HG02884 (cell line): ENCODE data around the gene RGS17.
A peak's percentile ranks its signal among the peaks of the same experiment; 100 is the strongest.
"Not testable (repeated sequence)": the region's sequence is repeated elsewhere in the genome, so short reads cannot be mapped to it uniquely, and the experiment has no call there.

Source experiments
- ATAC-seq: cut with Tn5 transposase; IDR thresholded peaks from one replicate; pipeline ENCODE4 v1.9.1; 2021; ENCODE audit warnings: mild to moderate bottlenecking, moderate library complexity; ENCODE audit not compliant: unreplicated experiment

Gene RGS17

DNA sequence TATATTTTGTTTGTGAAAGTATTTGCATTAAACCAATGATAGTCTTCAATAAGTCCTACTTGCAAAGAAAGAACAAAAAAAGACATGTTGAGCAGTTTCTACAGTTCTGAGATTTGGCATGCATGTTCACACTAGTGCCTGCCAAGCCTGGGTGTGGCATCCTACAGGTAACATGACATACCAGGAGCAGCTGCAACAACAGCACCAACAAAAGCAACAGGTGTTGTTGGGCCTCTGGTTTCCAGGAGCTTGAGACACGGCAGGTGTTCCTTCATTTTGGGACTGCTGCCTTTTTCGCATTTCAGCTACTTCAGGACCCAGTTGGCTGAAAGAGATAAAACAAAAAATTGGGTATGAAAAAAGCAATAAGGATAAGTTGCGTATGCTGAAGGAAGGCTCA is 87.4 kb downstream of the RGS17 start:
- no peak for ATAC-seq

DNA sequence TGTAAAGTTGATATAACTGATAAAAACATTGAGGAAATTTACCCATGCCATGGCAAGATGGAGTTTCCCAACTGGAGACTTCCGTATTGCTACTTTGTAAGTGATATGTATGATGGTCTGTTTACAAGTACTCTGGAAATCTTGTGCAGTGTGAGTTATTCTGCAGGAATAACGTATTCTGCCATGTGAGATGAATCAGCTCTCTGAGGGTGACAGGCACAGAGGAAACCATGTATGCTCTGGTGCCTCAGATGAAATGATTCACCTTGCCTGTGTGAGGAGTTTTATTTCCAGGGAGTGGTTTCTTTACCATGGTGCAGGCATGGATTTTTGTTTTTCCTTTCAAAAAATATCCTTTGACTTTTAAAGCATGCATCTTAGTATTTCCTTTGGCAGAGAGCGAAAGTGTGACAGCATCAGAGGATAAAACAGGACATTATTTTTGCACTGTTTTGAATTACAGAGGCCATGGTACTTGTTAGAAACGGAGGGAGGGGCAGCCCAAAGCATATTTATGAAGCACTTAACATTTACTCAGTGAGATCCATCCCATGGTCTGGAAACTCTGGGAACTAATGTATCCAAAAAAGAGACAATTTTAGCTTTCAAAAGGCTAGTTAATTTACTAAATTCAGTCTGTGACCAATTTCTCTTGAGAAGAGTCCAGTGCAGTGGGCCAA is 92.6 kb downstream of the RGS17 start:
- no peak for ATAC-seq

DNA sequence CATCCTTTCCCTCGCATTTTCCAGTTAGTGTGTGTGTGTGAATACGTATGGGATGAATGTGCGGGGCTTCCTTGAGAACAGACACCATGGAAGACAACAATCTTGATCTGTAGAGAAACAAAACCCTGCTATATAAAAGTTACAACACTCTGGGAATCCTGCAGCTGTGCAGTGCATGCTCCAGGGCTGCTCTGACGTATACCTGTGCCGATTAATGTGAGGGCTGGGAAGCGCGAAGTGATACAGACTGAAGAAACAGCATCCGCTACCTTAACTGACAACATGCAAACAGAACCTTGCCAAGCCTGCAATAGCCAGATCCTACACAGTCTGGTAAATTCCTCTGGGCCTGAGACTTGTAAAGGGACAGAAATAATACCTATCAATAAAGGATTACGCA is 96.9 kb downstream of the RGS17 start:
- no peak for ATAC-seq

DNA sequence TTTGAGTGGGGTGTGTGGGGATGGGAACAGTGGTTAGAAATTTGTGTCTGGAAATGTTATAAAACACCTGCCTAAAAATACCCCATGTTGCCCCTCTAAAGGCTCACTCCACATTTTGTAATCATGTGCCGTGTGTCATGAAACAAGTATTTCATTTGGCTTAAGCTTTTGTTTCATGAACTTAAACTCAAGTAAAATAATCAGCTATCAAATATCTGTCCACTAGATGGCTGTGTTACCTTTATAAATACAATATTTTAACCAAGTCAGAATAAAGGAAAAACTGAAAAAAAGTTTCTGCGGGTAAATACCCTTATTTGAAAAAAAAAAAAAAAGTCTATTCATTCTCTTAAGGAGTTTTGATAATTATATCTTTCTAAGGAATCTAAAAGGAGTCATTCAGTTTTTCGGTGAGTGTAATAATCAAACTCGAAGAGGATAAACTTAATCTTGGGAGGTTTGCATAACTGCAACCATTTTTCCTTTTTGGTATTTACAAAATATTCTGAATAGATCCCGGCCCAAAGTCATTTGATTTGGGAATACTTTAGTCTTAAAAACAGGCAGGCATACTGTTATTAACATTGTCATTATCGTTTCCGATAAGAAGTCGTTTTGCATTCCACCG is 98.7 kb downstream of the RGS17 start:
- ATAC-seq: no peak

DNA sequence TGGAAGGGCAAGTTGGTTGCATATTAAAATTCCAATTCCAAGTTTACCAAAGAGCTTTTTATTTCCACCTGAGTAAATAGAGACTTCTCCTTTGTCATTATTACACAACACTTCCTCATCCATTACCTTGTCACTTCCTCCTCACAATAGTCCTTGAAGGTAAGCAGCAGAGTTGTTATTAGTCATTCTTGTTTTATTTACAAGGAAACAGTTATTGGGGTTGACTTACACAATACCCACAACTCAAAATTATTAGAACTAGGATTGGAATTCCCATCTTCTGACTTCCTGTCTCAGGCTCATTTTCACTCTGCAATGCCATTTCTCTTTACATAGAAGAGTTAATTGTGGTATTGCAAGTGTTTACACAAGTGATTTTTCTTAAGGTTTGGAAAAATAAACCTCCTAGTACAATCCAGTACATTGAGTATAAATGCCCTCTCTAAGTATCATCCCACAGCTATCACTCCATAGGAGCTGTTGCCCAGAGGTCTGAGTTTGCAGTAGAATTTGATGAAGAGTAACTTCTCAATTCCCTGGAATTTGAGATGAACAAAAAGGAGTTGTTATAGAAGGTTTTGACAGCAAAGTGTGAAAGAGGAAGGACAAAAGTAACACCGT is 99.6 kb downstream of the RGS17 start:
- no peak for ATAC-seq

DNA sequence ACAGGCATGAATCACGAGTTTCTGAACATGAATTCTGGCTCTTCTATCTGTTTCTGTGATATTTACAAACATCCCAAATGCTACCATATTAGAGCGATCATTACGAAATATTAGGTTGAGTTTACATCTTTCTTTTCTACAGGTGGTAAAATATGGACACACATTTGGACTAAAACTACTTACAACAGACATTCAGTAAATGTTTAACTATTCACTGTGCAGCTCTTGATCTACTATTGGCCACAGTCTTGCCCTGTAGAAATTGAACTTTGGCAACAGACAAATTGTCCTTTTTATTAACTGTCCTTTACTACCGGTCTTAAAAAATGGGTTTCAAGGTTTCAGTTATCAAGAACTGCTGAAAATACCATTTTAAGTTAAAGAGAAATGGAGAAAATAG is 102.1 kb downstream of the RGS17 start:
- no peak for ATAC-seq

DNA sequence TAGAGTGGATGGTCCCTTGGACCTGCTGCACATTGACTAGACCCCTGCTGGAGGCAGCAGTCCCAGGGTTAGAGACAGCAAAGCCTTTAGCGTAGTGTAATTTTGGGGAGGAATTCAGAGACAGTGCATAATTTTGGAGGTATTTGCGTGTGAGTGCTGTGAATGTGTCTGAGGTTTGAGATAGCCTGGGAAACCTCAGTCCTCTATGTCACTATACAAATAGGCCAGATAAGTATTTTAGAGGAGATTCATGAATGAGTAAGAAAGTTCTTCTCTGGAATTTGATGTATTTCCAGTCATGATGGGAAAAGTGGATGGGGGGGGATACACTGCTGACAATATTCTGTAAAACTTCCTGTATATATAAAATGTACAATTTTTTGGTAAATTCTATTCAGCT is 102.8 kb downstream of the RGS17 start:
- no peak for ATAC-seq

DNA sequence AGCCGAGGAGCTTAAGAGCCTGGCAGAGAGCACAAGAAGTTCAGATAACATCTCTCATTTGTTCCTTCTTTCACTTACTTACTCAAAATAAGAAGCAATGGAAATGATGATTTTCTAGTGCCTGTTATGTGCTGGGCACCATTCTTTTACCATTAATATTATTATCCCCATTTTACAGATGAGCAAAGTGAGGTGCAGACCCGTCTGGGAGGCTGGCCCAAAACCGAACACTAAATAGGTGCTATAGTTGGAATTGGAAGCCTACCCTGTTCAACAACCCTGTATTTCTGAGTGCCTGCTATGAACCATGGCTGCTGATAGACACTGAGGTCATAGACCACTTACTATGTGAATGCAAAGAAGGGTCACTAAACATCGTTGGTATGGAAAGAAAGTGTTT is 103.6 kb downstream of the RGS17 start:
- no peak for ATAC-seq

DNA sequence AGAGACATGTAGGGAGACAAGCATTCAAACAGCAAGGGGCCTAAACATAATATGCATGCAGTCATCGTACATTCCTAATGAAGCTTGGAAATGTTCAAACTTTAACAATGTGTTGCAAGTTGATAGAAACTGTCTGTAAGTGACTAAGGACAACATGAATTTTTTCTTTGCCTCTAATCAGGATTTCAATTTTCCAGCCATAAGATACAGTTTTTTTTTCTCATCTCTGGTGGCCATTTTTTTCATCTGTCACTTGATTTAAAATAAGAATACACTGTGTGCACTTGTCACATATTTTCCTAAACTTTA is 106.4 kb downstream of the RGS17 start:
- no peak for ATAC-seq

DNA sequence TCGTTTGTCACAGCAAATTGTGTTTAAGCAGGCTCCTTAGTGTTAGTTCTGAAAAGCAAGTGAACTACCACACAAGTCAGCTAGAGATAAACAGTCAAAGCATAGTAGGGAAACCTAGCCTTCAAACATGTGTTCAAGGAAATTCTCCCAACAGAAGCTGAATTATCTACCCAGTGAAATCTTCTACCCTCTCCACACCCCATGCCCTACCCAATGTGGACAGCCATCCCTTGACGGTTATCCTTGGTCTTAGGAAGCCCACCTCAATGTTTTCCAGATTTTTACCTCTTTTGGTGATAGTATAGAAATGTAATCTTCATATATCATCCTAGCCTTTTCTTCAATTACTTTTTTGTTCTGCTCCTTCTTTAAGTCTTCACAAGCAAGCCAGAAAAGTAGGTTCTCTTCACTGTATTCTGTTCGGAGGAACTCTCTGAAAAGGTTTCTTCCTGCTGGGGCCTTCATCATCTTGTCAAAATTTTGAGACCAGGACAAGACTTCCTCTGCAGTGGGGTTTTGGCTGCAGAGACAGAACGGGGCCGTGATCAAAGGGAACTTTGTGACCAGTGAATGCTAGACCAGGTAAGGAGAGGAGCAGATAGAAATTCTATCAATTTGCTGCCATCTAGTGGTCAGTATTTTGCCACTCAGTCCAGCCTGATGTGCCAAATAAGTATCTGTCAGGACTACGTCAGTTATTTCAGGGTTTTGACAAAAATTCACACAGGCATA is 106.9 kb downstream of the RGS17 start:
- ATAC-seq: peak; percentile 100

DNA sequence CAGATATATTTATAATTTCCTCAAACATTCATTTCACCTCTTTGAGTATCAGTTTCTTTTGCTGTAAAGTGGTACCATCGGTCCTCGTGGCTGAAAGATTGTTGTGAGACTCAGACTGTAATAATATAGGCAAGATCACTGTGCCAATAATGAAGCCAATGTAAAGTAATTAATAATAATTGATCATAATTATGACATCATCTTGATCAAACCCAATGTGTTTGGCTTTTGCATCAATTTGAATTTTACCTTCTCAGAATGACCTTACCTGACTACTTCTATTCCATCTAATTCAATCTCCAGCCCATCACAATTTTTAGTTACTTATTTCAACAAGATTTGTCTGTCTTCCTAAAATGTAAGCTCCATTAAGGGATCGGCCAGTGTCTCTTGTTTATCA is 112.7 kb downstream of the RGS17 start:
- ATAC-seq: no peak

DNA sequence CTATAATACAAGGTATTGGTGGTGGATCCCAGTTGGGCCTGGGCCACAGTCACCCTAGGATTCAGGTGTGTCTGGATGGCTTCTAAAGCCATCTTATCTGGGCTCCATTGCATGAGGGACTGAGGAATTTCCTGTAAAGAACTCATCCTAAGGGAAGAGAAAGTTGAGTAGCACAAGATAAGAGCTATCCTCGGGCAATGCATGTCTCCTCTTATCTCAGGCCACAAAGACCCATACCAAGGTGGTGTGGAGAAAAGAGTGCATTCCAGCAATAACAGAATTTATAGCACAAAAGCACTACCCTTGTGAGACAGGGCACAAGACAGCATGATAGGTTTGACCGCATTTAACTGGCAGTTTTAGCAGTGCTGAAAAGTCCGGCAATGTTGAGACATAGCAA is 114.2 kb downstream of the RGS17 start:
- no peak for ATAC-seq

DNA sequence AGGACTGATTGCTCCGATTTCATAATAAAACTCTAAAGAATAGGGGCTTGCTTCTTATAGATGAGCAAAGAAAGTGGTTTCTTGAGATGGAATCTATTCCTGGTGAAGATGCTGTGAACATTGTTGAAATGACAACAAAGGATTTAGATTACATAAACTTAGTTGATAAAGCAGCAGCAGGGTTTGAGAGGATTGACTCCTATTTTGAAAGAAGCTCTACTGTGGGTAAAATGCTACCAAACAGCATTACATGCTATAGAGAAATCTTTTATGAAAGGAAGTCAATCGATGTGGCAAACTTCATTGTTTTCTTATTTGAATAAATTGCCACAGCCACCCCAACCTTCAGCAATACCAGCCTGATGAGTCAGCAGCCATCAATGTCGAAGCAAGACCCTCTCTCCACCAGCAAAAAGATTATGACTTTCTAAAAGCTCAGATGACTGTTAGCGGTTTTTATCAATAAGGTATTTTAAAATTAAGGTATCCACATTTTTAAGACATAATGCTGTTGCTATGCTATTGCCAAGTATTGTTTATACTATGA is 115.9 kb downstream of the RGS17 start:
- ATAC-seq: no peak

DNA sequence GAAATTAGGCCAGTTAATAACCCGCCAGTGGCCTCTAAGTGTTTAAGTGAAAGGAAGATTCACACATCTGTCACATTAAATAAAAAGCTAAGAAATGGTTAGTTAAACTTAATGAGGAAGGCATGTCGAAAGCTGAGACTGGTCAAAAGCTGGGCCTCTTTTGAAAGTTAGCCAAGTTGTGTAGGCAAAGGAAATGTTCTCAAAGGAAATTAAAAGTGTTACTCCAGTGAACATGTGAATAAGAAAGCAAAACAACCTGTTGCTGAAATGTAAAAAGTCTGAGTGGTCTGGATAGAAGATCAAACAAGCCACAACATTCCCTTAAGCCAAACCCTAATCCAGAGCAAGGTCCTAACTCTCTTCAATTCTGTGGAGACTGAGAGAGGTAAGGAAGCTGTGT is 117.6 kb downstream of the RGS17 start:
- ATAC-seq: no peak

DNA sequence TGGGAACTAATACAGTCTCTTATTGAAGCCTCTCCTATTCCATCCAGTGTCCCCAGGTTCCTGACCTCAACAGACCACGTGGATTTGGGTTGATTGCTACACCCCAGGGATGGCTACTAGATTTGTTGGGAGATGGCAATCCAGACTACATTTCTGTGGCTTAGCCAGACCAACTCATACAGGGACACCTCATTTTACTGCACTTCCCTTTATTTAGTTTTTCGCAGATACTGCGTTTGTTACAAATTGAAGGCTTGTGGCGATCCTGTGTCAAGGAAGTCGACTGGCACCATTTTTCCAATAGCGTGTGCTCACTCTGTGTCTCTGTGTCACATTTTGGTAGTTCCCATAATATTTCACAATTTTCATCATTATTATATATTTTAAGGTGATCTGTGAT is 118.2 kb downstream of the RGS17 start:
- ATAC-seq: no peak

DNA sequence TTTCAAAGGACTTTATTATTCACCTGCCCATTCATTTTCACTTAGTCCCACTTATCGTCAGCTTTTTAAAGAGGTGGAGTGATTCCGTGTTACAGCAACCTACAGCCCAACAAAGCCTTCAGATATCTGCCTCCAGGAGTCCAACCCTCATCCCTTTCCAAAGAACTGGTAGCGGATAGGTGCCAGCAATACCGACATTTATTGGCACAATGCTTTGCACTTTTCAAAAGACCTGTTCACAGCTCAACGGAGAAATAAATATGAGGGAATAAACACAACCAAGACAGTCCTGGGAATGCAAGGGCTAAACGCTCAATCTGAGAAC is 127.8 kb downstream of the RGS17 start:
- ATAC-seq: peak; percentile 4

DNA sequence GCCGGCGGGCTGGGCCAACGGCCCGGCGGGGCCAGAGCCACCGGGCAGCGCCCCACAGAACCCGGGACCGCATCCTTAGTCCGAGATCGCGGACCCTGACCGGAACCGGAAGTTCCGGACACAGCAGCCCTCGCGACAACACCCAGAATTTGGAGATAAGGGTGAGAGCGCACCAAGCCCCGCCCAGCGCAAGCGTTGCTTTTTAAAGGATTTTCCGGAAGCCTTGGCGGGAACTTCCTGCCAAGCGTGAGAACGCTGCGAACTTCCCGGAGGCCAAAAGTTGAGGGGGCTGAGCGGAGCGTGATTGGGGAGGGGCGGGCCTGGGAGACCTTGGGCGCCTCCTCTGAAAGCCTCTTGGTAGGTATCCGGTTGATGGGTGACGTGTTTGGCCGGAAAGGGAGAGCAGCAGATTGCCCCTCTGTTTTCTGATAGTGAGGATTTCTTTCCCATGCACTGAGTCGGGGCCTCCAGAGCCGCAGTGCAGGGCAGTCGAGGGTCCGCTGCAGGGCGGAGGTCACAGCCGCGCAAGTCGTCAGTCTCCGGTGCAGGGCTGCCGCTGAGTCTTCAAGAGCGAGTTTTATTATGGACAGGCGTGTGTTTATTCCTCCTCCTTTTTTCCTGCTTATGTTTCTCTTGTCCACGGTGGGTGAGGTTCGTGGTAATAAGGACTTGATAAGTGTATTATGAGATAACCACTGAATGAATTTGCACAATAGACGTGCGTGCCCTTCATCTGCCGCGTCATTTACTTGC is 128.3 kb downstream of the RGS17 start, which contains the start of gene MTRF1L:
Gene MTRF1L (minus strand): TSS at position 97 of the 753 bp plus-strand sequence. CDS start 24 bp downstream, at position 73.
- ATAC-seq: peak; percentile 90

DNA sequence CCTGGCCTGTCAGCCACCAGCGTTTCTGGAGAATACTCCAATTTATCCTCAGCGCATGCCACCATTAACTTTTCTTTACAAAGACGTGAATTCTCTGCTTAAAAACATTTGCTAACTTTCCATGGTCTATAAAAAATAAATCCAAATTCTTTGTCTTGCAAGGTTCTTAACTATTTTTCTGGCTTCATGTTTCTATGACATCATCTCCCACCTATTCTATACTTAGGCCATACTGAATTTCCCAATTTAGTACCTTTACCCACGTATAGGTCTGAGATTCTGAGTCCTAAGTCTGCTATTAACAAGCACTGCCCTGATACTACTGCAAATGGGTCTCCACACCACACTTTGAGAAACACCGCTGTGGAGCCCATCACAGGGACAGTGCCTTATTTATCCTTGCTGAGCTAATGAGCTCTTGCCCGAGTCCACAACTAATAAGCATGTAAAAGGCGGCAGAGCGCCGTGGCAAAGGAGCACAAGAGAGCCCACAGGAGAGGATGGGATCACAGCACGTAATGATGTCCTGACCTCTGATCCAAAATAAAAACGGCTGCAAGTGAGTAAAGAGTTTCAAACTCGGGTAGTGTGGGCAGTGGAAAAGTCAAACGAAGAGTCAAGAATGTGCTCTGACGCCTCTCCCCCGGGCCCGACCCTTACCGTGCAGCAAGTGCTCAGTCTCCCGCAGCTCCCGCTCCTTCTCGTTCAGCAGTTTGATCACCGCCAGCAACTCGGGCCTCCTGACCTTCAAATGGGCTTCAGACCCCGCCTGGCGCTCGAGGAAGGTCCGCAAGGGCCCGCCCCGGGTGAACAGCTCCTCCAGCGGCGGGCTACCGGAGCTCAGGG is 129.1 kb downstream of the RGS17 start:
- peak; percentile 15 for ATAC-seq

DNA sequence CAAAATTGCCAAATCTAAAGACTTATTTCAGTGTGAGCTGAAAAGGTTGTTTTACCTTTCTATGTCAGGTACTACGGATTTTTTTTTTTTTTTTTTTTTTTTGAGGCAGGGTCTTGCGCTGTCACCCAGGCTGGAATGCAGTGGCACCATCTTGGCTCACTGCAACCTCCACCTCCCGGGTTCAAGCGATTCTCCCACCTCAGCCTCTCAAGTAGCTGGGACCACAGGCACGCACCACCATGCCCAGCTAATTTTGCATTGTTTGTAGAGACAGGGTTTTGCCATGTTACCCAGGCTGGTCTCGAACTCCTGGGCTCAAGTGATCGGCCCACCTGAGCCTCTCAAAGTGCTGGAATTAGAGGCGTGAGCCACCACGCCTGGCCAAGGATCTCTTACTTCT is 130.3 kb downstream of the RGS17 start:
- not testable (repeated sequence) for ATAC-seq

DNA sequence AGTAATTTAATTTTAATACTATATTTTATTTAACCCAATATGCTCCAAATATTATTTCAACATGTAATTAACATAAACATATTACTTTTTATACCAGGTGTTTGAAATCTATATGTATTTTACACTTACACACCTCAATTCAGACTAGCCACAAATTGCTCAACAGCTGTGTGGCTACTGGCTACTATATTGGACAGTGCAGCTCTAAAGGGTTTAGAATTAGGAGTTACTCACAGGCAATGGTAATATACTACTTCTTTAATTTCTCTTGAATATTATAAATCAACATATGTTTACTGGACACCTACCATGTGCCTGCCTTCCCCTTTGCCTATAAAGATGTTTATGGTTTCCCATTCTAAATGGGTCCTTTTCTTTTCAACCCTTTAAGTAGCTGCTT is 130.8 kb downstream of the RGS17 start:
- no peak for ATAC-seq
